KG1 (cell line): ENCODE measurements around the gene SLC35B2.

Experiments used
- DNase-seq: peaks from one replicate; lab custom pipeline; 2025; lab: John Stamatoyannopoulos, UW

Gene SLC35B2

GRCh38 chr6:44268095-44268628, 10.8 kb upstream of the SLC35B2 start:
- peak; percentile 33 for DNase-seq

DNA sequence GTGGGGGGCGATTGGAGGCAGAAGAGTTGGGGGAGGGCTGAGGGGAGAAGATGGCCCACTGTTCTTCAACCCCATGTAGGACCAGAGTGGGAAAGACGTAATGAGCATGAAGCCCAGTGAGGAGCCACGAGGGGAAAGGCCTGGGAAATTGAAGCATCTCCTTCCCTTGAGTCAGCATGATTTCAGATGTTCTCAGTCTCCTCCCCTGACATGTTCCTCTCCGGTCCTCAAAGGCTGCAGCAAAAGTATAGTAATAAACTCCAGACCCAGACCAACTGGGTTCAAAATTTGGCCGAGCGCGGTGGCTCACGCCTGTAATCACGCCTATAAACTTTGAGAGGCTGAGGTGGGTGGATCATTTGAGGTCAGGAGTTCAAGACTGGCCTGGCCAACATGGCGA, 9.9 kb upstream of the SLC35B2 start:
- no peak for DNase-seq

DNA sequence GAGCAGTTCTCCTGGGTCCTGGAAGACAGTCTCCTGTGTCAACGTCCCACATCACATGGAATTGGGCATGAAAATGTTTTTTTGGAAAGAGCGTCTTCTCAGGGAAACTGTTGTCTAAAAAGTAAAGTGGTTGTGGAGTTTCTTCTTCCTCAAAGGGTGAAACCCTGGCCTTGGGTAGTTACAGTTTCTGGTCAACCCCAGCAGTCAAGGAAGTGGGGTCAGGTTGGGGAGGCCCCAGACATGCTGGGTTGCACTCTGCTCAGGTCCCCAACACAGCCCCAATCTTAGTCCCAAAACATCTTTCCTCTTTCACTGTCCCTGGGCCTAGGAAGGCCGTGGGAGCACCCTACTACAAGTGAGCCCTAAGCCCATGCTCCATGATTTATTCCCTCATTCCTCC, 9.0 kb upstream of the SLC35B2 start:
- DNase-seq: no peak

DNA sequence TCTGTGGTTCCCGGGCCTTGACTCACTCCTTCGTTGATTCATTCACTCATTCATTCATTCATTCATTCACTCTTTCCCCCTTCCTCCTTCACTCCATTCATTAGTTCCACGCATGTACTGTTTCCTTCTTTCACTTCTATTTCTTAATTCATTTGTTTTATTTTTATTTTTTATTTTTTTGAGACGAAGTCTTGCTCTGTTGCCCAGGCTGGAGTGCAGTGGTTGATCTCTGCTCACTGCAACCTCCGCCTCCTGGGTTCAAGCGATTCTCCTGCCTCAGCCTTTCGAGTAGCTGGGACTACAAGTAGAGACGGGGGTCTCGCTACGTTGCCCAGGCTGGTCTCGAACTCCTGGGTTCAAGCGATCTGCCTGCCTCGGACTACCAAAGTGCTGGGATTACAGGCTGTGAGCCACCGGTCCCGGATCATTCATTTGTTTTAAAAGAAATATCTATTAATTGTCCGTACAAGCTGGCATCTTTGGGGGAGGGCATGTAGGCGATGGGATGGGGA, 8.4 kb upstream of the SLC35B2 start:
- no peak for DNase-seq

DNA sequence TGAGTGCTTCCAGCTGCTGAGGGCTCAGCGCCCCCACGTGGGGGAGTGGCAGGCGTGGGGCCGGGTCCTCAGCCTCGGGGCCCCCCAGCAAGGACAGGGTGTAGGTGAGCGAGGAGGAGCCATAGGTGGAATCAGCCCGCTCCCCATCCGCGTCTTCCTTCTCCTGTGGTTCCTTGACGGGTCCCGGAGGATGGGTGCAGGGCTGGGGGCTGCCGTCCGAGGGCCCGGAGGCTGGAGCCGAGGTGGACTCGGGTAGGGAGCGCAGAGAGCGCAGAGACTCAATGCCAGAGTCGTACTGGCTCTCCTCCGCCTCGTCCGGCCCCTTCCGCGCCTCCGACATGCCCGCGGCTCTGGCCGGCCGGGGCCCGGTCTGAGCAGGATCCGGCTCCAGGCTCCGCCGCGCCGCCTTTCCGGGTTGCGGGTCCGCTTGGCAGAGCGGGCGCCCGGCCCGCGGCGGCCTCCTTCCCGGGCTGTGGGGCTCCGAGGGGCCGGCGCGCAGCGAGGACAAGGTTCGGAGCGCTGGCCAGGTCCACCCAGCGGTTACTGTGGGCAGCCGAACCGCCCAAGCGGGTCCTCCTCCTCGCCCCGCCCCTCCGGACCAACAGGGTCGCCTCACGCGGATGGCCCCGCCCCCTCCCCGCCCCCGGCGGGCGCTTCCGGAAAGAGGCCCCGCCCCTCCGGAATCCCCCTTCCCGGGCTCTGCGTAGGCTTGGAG, 7.8 kb upstream of the SLC35B2 start, which contains the start of gene NFKBIE:
Gene NFKBIE, minus strand, starts transcription at position 545 of the 715 bp plus-strand sequence. Its CDS starts 205 bp downstream, at position 340.
- DNase-seq: peak; percentile 58

GRCh38 chr6:44264154-44265006, 7.1 kb upstream of the SLC35B2 start:
- peak; percentile 61 for DNase-seq

DNA sequence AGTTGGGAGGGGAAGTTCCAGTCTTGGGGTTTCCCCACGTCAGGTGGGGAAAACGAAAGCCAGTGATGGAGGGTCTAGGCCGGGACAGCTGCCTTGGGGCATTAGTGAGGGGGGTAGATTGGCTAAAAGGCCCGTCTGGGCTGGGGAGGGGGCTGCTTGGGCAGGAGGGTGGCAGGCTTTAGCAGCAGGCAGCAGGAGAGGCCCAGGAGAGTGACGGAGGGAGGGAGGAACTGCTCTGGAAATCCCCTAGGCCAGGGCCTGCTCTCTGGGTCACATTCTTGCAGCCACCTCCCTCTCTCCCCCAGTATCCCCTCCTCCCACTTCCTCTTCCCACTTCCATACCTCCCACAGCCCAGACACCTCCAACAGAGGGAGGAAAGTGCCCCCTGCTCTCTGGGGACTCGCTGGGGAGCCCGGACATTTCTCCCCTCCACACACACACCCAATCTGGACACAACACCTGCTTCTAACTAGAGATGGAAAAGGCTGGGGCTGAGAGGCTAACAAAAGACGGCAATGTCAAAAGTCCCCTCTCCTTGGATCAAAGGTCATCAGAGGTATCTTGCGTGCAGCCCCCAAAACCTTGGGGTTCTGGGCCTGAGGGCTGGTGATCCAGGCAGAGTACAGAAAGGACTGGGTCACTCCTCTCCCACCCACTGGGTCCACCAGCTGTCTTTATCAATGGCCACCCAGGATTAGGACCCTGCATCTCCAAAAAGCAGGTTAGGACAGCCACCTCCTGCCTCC, 6.2 kb upstream of the SLC35B2 start:
- no peak for DNase-seq

- DNase-seq: no peak
Observed at GRCh38 chr6:44262467-44263353, 5.4 kb upstream of the SLC35B2 start.

DNA sequence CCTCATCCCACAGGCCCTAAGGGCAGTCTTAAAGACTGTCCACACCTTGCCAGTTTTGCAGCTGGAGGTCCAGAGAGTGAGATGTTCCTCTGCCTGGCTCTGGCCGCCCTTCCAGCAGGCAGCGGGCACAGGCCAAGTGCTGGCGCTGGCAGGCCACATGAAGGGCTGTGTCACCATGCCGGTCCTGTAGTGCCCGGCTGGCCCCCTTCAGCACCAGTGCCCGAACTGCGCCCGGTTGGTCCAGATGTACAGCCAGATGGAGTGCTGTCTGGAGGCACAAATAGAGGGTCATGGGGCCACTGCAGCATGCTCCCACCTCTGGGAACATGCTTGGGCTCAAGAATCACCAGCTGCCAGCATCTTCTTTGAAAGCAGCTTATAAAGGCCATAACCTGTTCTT, 4.3 kb upstream of the SLC35B2 start:
- no peak for DNase-seq

GRCh38 chr6:44260451-44261297, 3.3 kb upstream of the SLC35B2 start:
- DNase-seq: no peak

DNA sequence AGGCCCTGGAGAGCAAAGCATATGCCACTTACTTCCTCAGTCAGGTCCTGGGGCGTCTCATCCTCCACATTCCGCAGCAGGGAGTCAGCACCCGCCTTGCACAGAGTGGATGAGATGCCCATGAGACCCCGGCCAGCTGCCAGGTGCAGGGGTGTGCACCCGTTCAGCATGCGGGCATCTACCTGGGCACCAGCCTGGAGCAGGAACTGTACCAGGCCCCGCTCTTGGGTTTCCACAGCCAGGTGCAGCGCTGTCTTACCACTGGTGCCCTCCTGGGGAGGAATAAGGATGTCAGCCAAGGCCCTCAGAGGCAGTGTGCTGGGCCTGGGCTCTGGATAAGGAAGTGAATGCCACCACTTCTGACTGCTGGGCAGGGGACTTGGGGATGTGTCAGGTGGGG, 2.7 kb upstream of the SLC35B2 start:
- no peak for DNase-seq

- no peak for DNase-seq
Observed at GRCh38 chr6:44258921-44259320, 1.6 kb upstream of the SLC35B2 start.

DNA sequence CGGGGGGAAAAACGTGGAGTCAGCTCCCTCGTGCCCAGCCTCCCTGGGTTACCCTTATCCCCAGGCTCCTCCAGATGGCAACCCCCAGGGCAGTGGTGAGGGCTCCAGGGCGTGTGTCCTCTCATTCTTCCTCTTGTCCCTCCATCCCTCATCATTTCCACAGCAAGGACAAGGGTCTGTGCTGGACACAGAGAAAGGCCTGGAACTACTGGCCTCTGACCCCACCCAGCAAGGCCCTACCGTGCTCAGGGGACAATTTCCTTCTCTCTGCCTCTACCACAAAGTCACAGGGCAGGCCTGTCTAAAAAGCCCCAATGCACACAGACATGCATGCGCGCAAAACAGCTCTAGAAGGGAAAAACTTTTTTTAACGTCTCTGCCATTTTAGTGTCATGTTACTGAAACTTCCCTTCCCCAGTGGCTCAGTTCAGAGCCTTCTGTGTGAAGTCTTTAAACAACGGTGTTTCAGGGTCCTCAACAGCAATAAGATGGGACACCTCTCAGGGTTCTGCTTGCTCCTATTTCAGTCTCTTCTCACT, 1.1 kb upstream of the SLC35B2 start:
- DNase-seq: no peak

GRCh38 chr6:44257753-44258324, 511 bp upstream of the SLC35B2 start:
- no peak for DNase-seq

- DNase-seq: no peak
Observed at GRCh38 chr6:44256775-44257024, 628 bp downstream of the SLC35B2 start.

- no peak for DNase-seq
Observed at GRCh38 chr6:44255871-44256774, 1.2 kb downstream of the SLC35B2 start.

DNA sequence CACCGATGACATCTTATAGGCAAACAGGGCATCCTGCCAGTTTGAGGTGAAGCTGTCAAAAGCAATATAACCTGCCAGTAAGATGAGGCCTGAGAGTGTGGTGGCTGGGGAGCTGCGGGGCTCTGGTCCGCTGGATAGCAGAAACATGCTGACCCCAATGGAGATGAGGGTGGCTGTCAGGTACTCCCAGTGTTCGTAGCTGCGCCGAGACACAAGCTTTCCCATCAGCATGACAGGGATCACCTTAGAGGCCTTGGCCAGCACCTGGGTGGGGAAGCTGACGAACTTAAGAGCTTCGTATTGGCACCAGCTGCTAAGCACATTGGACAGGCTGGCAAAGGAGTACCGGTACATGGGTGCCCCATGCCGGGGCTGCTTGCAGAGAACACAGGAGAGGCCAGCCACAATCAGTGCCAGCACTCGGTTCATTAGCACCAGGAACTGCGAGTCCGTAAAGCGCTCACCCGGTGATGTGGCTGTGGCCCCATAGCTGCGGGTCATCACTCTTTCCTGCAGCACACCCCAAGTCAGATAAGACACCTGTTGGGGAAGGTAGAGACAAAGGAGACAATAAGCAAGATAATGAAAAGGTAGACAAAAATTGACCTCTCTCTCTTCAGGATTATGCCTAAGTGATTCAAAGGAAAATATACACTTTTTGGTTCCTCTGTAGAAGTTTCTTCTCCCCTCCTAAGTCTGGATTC, 2.1 kb downstream of the SLC35B2 start:
- DNase-seq: no peak
